ENCODE results near the gene CDCA8.

CDCA8 gene

GRCh38 chr1:37705399-37705798, 13.1 kb downstream of the CDCA8 start:
- DNase-seq: peak in 1 of 10 donors; percentile 65
- intact Hi-C loops (cut with DNase I): no loop called here

GRCh38 chr1:37708471-37708870, 16.2 kb downstream of the CDCA8 start:
- DNase-seq: peak in 2 of 10 donors; percentile 51 to 62
- intact Hi-C loops (cut with DNase I): no loop called here

- intact Hi-C loops (cut with DNase I): no loop called here
These were observed 21.9 kb downstream of the CDCA8 start for GRCh38 chr1:37714226-37714625.

GRCh38 chr1:37714689-37715088, 22.4 kb downstream of the CDCA8 start:
- DNase-seq: peak in 3 of 10 donors; percentile 1 to 42 (median 23)
- intact Hi-C loops (cut with DNase I): no loop called here

More at GRCh38 chr1:37714226-37714625, 21.9 kb downstream of the CDCA8 start:
- peak in 2 of 10 donors; percentile 49 to 55 for DNase-seq

GRCh38 chr1:37716321-37716720, 24.0 kb downstream of the CDCA8 start:
- DNase-seq: peak in 2 of 10 donors; percentile 41 to 44
- intact Hi-C loops (cut with DNase I): no loop called here

GRCh38 chr1:37717631-37718030, 25.3 kb downstream of the CDCA8 start:
- intact Hi-C loops (cut with DNase I): no loop called here
- peak in 2 of 10 donors; percentile 59 to 71 for DNase-seq

GRCh38 chr1:37718181-37718900, 26.0 kb downstream of the CDCA8 start:
- DNase-seq: peak in 2 of 10 donors; percentile 66 to 73
- intact Hi-C loops (cut with DNase I): no loop called here

GRCh38 chr1:37718901-37719571, 26.7 kb downstream of the CDCA8 start:
- intact Hi-C loops (cut with DNase I): no loop called here
- peak in 2 of 10 donors; percentile 69 to 72 for DNase-seq

- DNase-seq: peak in 2 of 10 donors; percentile 36 to 72
- intact Hi-C loops (cut with DNase I): no loop called here
These were observed 27.4 kb downstream of the CDCA8 start for GRCh38 chr1:37719572-37720195.

- intact Hi-C loops (cut with DNase I): no loop called here
- DNase-seq: peak in 2 of 10 donors; percentile 80 to 87
These were observed 28.2 kb downstream of the CDCA8 start for GRCh38 chr1:37720231-37721130.

- intact Hi-C loops (cut with DNase I): no loop called here
- DNase-seq: peak in 2 of 10 donors; percentile 67 to 78
These were observed 29.2 kb downstream of the CDCA8 start for GRCh38 chr1:37721565-37721964.

- intact Hi-C loops (cut with DNase I): no loop called here
- peak in 8 of 10 donors; percentile 34 to 91 (median 74) for DNase-seq
These were observed 30.1 kb downstream of the CDCA8 start for GRCh38 chr1:37722181-37723071.

- intact Hi-C loops (cut with DNase I): no loop called here
- DNase-seq: peak in 2 of 10 donors; percentile 22 to 51
These were observed 30.7 kb downstream of the CDCA8 start for GRCh38 chr1:37723072-37723389.

GRCh38 chr1:37723390-37724078, 31.2 kb downstream of the CDCA8 start:
- peak in 2 of 10 donors; percentile 50 to 52 for DNase-seq
- intact Hi-C loops (cut with DNase I): no loop called here

- peak in 1 of 10 donors; percentile 40 for DNase-seq
- intact Hi-C loops (cut with DNase I): no loop called here
These were observed 32.3 kb downstream of the CDCA8 start for GRCh38 chr1:37724575-37724974.

- peak in 9 of 10 donors; percentile 35 to 92 (median 64) for DNase-seq
- intact Hi-C loops (cut with DNase I): no loop called here
These were observed 33.7 kb downstream of the CDCA8 start for GRCh38 chr1:37725851-37726613.

- peak in 4 of 10 donors; percentile 34 to 86 (median 82) for DNase-seq
- intact Hi-C loops (cut with DNase I): no loop called here
These were observed 34.7 kb downstream of the CDCA8 start for GRCh38 chr1:37726751-37727585.
